BJ (cell line): ENCODE measurements around the gene KCNJ10. TPM values are rescaled to one million over a fixed set of nuclear protein-coding genes. Genes with fewer than 3 reads are reported as not detected.

Experiments
- CTCF ChIA-PET: fragments of 350-600 bp; formaldehyde crosslinking; extraction: SDS; loops from one replicate; lab custom pipeline; 2021; ENCODE audit warnings: antibody characterized with exemption, inconsistent platforms; lab: Yijun Ruan, JAX
- POLR2A ChIA-PET: fragments of 300-600 bp; sonication (Branson Sonifier 250); formaldehyde crosslinking; extraction: SDS; loops from one replicate; lab custom pipeline; 2021; ENCODE audit warnings: antibody characterized with exemption; lab: Charles Lee
- DNase-seq: peaks from one replicate; pipeline ENCODE4 v3.0.0-alpha.2; 2011; ENCODE audit warnings: low read depth
- H3K27me3 ChIP-seq: 2 replicates; pipeline ENCODE4 v1.6.0; 2011; ENCODE audit warnings: low read length; ENCODE audit not compliant: control insufficient read depth, insufficient read depth
- H3K36me3 ChIP-seq: 2 replicates; pipeline ENCODE4 v1.5.1; 2011; ENCODE audit warnings: low read length; ENCODE audit not compliant: control insufficient read depth, insufficient read depth
- H3K4me3 ChIP-seq: 2 replicates; pipeline ENCODE4 v1.5.1; 2011; ENCODE audit warnings: low read depth, mild to moderate bottlenecking, control low read depth, low read length
- polyA plus RNA-seq: library from polyadenylated mRNA; depleted of rRNA; stranded (reverse); fragments of >200 nt; gene quantifications from 2 replicates; pipeline ENCODE4 v1.2.3, GENCODE V29; 2011
- TF ChIP-seq, protein P1 (sequence below): IDR thresholded peaks from 2 replicates; pipeline ENCODE4 v1.5.1; 2011; ENCODE audit warnings: low read depth, mild to moderate bottlenecking, control low read depth, inconsistent platforms, low read length, moderate library complexity; ENCODE audit not compliant: insufficient read depth

The KCNJ10 gene
- polyA plus RNA-seq, 1 experiment, result not detected

DNA sequence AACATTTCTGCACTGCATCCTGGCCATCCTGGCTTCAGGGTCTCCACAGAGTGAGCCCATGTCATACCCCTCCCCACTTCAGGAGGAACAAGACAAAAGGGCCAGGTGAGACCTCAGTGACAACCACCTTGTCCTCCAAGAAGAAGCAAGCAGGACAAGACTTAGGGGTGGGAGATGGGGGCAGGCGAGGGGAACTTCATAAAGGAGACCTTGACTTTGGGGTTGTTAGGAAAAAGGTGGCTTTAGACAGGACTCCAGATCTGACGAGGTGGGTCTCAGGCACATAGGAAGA, 91.9 kb downstream of the KCNJ10 start:
- no peak for DNase-seq
- ChIA-PET CTCF (interaction anchor here (0.5 kb wide), 1 partner anchor 255 kb away, joined by 3 read pairs; no protein-coding TSS in a partner anchor), POLR2A (no interaction called here)
- TF ChIP-seq, protein P1, sequence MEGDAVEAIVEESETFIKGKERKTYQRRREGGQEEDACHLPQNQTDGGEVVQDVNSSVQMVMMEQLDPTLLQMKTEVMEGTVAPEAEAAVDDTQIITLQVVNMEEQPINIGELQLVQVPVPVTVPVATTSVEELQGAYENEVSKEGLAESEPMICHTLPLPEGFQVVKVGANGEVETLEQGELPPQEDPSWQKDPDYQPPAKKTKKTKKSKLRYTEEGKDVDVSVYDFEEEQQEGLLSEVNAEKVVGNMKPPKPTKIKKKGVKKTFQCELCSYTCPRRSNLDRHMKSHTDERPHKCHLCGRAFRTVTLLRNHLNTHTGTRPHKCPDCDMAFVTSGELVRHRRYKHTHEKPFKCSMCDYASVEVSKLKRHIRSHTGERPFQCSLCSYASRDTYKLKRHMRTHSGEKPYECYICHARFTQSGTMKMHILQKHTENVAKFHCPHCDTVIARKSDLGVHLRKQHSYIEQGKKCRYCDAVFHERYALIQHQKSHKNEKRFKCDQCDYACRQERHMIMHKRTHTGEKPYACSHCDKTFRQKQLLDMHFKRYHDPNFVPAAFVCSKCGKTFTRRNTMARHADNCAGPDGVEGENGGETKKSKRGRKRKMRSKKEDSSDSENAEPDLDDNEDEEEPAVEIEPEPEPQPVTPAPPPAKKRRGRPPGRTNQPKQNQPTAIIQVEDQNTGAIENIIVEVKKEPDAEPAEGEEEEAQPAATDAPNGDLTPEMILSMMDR, result no peak
- Histone ChIP-seq H3K4me3 (no peak overlapping the region), H3K36me3 (no peaks in the 10 kb centered on the region), H3K27me3 (peaks cover 3% of the 10 kb centered on the region; the same call in 1 of the 2 replicates)

DNA sequence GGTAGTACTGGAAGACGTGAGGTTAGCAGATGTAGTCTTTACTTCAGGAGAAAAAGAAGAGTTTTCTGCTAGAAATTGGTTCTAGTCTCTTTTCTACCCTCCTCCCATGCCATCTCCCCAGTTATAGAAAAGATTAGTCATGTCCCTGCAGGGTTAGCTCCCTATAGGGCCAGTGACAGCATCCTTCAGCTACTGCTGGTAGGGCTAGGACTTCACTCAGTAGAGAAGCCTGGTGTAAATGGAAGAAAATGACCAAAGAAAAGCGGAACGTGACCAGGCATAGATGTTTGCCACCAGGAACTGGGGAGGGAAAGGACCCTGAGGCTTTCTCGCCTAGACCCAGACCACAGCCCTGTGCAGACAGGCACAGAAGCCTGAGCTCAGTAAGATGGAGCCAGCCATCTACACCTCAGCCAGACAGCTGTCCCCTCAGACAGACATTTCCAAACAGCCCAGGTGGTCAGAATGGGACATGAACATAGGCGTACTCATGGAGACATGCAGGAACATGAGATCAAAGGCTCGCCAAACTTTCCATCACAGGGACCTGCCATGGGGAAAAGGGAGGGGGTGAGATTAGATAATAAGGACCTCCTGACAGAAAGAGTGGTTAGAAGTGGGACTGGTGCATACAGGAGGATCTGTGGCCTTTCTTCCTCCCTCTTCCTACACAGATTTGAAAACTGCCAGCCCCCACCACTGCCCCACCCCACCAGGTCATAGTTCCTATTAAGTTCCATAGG, 92.4 kb downstream of the KCNJ10 start:
- TF ChIP-seq, protein P1, result no peak
- Histone ChIP-seq H3K27me3 (peaks cover 3% of the 10 kb centered on the region; the same call in 1 of the 2 replicates), H3K36me3 (no peaks in the 10 kb centered on the region), H3K4me3 (no peak overlapping the region)
- no peak for DNase-seq
- CTCF ChIA-PET, result interaction anchor here (0.5 to 1.5 kb wide), 3 partner anchors 30 to 255 kb away, joined by 3 to 5 read pairs (median 3); no protein-coding TSS in a partner anchor
- POLR2A ChIA-PET, result no interaction called here

GRCh38 chr1:159974350-159974965, 95.5 kb downstream of the KCNJ10 start:
- ChIA-PET CTCF (no interaction called here), POLR2A (no interaction called here)
- H3K27me3 ChIP-seq, result peaks cover 3% of the 10 kb centered on the region; the same call in 1 of the 2 replicates
- no peak overlapping the region for H3K4me3 ChIP-seq
- no peak for DNase-seq
- TF ChIP-seq, protein P1, result no peak
- H3K36me3 ChIP-seq, result peaks cover 2% of the 10 kb centered on the region; the same call in 1 of the 2 replicates

DNA sequence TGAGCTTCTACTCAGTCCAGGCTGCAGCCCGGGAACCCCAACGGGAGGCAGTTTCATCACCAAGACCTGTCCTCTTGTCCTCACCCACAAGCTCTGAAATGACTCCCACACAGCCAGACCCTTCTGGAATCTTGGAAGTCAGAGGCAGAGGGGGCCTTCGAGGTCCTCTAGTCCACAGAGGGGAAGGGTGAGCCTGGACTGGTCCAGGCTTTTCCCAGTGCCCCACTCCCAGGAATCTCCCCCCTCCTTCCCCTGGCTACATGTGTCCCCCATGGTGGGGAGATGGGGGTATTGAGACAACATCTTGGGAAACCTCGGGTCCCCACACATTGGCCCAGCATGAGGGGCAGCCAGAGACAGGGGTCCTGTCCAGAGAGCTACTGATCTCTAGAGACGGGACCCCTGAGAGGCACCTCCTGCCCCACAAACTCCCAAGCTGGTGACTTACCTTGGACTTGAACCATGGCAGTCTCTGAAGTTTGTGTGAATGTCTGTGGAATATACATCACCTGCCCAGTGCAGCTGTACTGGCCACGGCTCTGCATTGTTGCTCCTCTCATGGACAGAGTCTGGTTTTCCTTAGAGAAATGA, 96.5 kb downstream of the KCNJ10 start:
- Histone ChIP-seq H3K36me3 (peaks cover 2% of the 10 kb centered on the region; the same call in 1 of the 2 replicates), H3K27me3 (peaks cover 3% of the 10 kb centered on the region; the same call in 1 of the 2 replicates), H3K4me3 (no peak overlapping the region)
- CTCF ChIA-PET, result interaction anchor here (5.2 kb wide), 1 partner anchor 33 kb away, joined by 34 read pairs; no protein-coding TSS in a partner anchor
- POLR2A ChIA-PET, result no interaction called here
- no peak for DNase-seq
- TF ChIP-seq, protein P1, result no peak
